NCI-H1694 (cell line): ENCODE measurements around the gene ZNF560.

ENCODE experiments used
- DNase-seq: peaks from one replicate; lab custom pipeline; 2025; lab: John Stamatoyannopoulos, UW

Gene ZNF560

GRCh38 chr19:9435279-9436268, 62.8 kb downstream of the ZNF560 start, which contains the start of gene ZNF266:
Gene ZNF266, minus strand, starts transcription at chr19:9435573. Its CDS starts 15,484 bp downstream, at chr19:9420089.
- DNase-seq = peak; percentile 65

GRCh38 chr19:9431475-9431874, 66.9 kb downstream of the ZNF560 start:
- no peak for DNase-seq

DNA sequence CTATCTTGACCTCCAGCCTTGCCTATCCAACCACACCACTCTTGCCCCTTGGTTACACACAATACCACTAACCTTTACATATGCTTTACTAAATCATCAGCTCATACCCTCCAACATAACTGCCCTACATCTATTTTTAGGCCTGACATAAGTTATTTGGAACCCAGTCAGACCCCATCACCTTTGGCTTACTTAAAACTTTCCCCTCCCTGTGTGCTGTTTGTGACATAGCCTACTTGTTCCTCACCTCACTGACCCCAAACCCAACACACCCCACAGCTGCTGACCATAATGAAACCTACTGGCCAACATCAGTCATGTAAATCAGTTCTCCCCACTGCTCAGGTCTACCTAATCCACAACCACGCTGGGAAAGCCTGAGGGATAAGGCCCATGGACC, 68.0 kb downstream of the ZNF560 start:
- DNase-seq = no peak

DNA sequence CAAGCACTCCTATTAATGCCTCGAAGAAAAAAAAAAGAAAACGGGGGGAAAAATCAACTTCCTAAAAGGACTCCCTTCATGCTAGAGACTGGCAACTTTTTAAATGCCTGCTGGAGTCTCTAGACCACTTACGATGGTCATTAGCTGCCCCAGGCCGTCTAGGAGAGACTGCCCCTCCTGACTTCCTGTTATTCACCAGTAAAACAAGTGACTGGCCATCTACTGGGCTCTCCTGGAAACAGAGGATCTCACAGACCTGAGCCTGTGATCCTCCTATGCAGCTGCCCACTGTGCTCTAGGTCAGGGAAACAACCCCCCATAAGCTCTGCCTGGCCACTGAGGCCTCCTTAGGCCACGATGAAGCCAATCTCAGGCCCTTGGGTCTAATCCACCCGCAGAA, 70.5 kb downstream of the ZNF560 start:
- DNase-seq = no peak
